GM18499 (cell line): Measurements from ENCODE around the gene FOXO3.
"Not testable (repeated sequence)": the region's sequence is repeated elsewhere in the genome, so short reads cannot be mapped to it uniquely, and the experiment has no call there.

Experiments
- ATAC-seq: cut with Tn5 transposase; IDR thresholded peaks from one replicate; pipeline ENCODE4 v1.9.1; 2021; ENCODE audit warnings: moderate number of reproducible peaks; ENCODE audit not compliant: insufficient read depth, unreplicated experiment

The FOXO3 gene

GRCh38 chr6:108560463-108561308 is at the start of gene FOXO3:
TSS of gene FOXO3 (plus strand) at chr6:108560917. CDS start at chr6:108561209, 292 bp downstream.
- no peak for ATAC-seq

GRCh38 chr6:108518714-108519576 is 41.8 kb upstream of the FOXO3 start:
- ATAC-seq: no peak

- ATAC-seq: no peak
These were observed 39.1 kb upstream of the FOXO3 start for GRCh38 chr6:108521616-108522107.

GRCh38 chr6:108523697-108524096 is 37.0 kb upstream of the FOXO3 start:
- ATAC-seq: no peak

GRCh38 chr6:108524528-108525248 is 36.0 kb upstream of the FOXO3 start:
- no peak for ATAC-seq

- ATAC-seq: no peak
These were observed 34.0 kb upstream of the FOXO3 start for GRCh38 chr6:108526739-108527174.

GRCh38 chr6:108528878-108529277 is 31.8 kb upstream of the FOXO3 start:
- ATAC-seq: no peak

GRCh38 chr6:108531332-108531731 is 29.4 kb upstream of the FOXO3 start:
- no peak for ATAC-seq

GRCh38 chr6:108535114-108535742 is 25.5 kb upstream of the FOXO3 start:
- no peak for ATAC-seq

- ATAC-seq: not testable (repeated sequence)
These were observed 24.7 kb upstream of the FOXO3 start for GRCh38 chr6:108535920-108536535.

GRCh38 chr6:108541843-108542759 is 18.6 kb upstream of the FOXO3 start:
- no peak for ATAC-seq

GRCh38 chr6:108543175-108543940 is 17.4 kb upstream of the FOXO3 start:
- ATAC-seq: no peak

GRCh38 chr6:108544606-108545005 is 16.1 kb upstream of the FOXO3 start:
- no peak for ATAC-seq

- no peak for ATAC-seq
These were observed 14.4 kb upstream of the FOXO3 start for GRCh38 chr6:108546079-108547049.

- no peak for ATAC-seq
These were observed 11.5 kb upstream of the FOXO3 start for GRCh38 chr6:108549241-108549640.

GRCh38 chr6:108549741-108550140 is 11.0 kb upstream of the FOXO3 start:
- no peak for ATAC-seq

GRCh38 chr6:108550256-108550655 is 10.5 kb upstream of the FOXO3 start:
- no peak for ATAC-seq
